Naive thymus-derived CD4-positive, alpha-beta T cell (primary cell): Measurements from ENCODE around the gene CBLB. TPM values are rescaled to one million over a fixed set of nuclear protein-coding genes. Genes with fewer than 3 reads are reported as not detected.

ENCODE experiments used
- ATAC-seq: fragments of 150-1000 bp; cut with Tn5 transposase; 2 replicates; pipeline ENCODE4 v1.10.0; 2021; ENCODE audit warnings: mild to moderate bottlenecking, moderate library complexity
- CTCF ChIA-PET: fragments of 350-600 bp; sonication (Branson Sonifier 250); formaldehyde crosslinking; loops from one replicate; lab custom pipeline; 2021; ENCODE audit warnings: antibody characterized with exemption; lab: Charles Lee
- POLR2A ChIA-PET: fragments of 350-600 bp; sonication (Branson Sonifier 250); formaldehyde crosslinking; loops from one replicate; lab custom pipeline; 2021; ENCODE audit warnings: antibody characterized with exemption, inconsistent platforms; lab: Charles Lee
- DNase-seq, 9 donors: peaks; one replicate each; pipeline versions ENCODE4 v3.0.0 to v3.0.0-alpha.2; 2020 to 2022; ENCODE audit warnings: mixed read lengths in 1 of 9
- H3K27ac ChIP-seq: one replicate; pipeline ENCODE4 v1.7.0; 2013; ENCODE audit warnings: mild to moderate bottlenecking, low read depth, low read length, moderate library complexity
- H3K27me3 ChIP-seq, 2 donors: one replicate each; pipeline ENCODE4 v1.7.0; 2013; ENCODE audit warnings: low read length in 2 of 2, mild to moderate bottlenecking in 2 of 2, moderate library complexity in 2 of 2; ENCODE audit not compliant: control insufficient read depth in 2 of 2, insufficient read depth in 2 of 2
- H3K36me3 ChIP-seq, 3 experiments: 1 replicate in 2 of 3; 2 replicates in 1 of 3; pipeline ENCODE4 v1.7.0; 2013; ENCODE audit warnings: low read length in 3 of 3, mild to moderate bottlenecking in 3 of 3, moderate library complexity in 1 of 3; ENCODE audit not compliant: insufficient read depth in 3 of 3, control insufficient read depth in 2 of 3
- H3K4me1 ChIP-seq, 2 donors: one replicate each; pipeline ENCODE4 v1.7.0; 2013; ENCODE audit warnings: low read length in 2 of 2, mild to moderate bottlenecking in 2 of 2, moderate library complexity in 1 of 2; ENCODE audit not compliant: control insufficient read depth in 2 of 2, insufficient read depth in 2 of 2
- H3K4me3 ChIP-seq: 2 replicates; pipeline ENCODE4 v1.7.0; 2013; ENCODE audit warnings: mild to moderate bottlenecking, low read length
- H3K9me3 ChIP-seq, 3 experiments: 1 replicate in 2 of 3; 2 replicates in 1 of 3; pipeline ENCODE4 v1.7.0; 2013; ENCODE audit warnings: low read length in 3 of 3; ENCODE audit not compliant: control insufficient read depth in 2 of 3
- H3K27ac Mint-ChIP-seq, 9 donors: one replicate each; pipeline ENCODE4 v1.8.0; 2020 to 2022; ENCODE audit warnings: mixed read lengths in 9 of 9, mild to moderate bottlenecking in 8 of 9, moderate library complexity in 5 of 9, inconsistent platforms in 2 of 9
- H3K27me3 Mint-ChIP-seq, 5 donors: one replicate each; pipeline ENCODE4 v1.8.0; 2021 to 2022; ENCODE audit warnings: mixed read lengths in 5 of 5, mild to moderate bottlenecking in 1 of 5
- H3K36me3 Mint-ChIP-seq, 5 donors: one replicate each; pipeline ENCODE4 v1.8.0; 2020 to 2022; ENCODE audit warnings: mixed read lengths in 5 of 5, mild to moderate bottlenecking in 3 of 5, inconsistent platforms in 1 of 5
- H3K4me1 Mint-ChIP-seq, 7 donors: one replicate each; pipeline ENCODE4 v1.8.0; 2020 to 2022; ENCODE audit warnings: mixed read lengths in 7 of 7, mild to moderate bottlenecking in 3 of 7, inconsistent platforms in 1 of 7
- H3K4me3 Mint-ChIP-seq, 10 donors: one replicate each; pipeline ENCODE4 v1.8.0; 2020 to 2022; ENCODE audit warnings: mild to moderate bottlenecking in 10 of 10, mixed read lengths in 10 of 10, moderate library complexity in 6 of 10, inconsistent platforms in 2 of 10
- H3K9me3 Mint-ChIP-seq, 11 donors: one replicate each; pipeline ENCODE4 v1.8.0; 2020 to 2022; ENCODE audit warnings: mixed read lengths in 11 of 11, mild to moderate bottlenecking in 4 of 11, inconsistent platforms in 1 of 11, moderate library complexity in 1 of 11
- intact Hi-C, 2 donors: fragments of 100-400 bp; cut with micrococcal nuclease; formaldehyde crosslinking; loops; one replicate each; pipeline ENCODE4 v1.15.1; 2023
- polyA plus RNA-seq, 2 donors: library from polyadenylated mRNA; unstranded; fragments of 300-500 nt; fragmentation: Illumina TruSeq; gene quantifications; one replicate each; pipeline ENCODE4 v1.2.3, GENCODE V29; 2021
- total RNA-seq, 6 experiments: library from RNA in 5 of 6; stranded (reverse) in 5 of 6; gene quantifications; 1 replicate in 5 of 6; 2 replicates in 1 of 6; pipeline ENCODE4 v1.2.3 and lab custom pipeline; 2021 to 2026

CBLB gene
- total and polyA plus RNA-seq, 7 experiments from 2014 or later = 22.4 to 135 (median 97.8) TPM

GRCh38 chr3:105827959-105828358 lies 40.9 kb downstream of the CBLB start:
- H3K27me3 Mint-ChIP-seq = no peaks in the 10 kb centered on the region
- Histone ChIP-seq H3K27ac (no peak overlapping the region), H3K27me3 (no peaks in the 10 kb centered on the region), H3K4me3 (no peak overlapping the region), H3K36me3 (no peaks in the 10 kb centered on the region), H3K4me1 (peaks cover 37 to 65% of the 10 kb centered on the region in 2 donors), H3K9me3 (no peaks in the 10 kb centered on the region)
- ATAC-seq (no peak), DNase-seq (no peak)
- peak overlapping the region in 4 of 9 donors; percentile 1 to 90 (median 20) for H3K27ac Mint-ChIP-seq
- intact Hi-C loops = loop anchor here in 1 of 2 donors (1.0 kb wide), 1 partner anchor 73 kb away; no protein-coding TSS in a partner anchor
- H3K4me3 Mint-ChIP-seq = peak overlapping the region in 4 of 10 donors; percentile 29 to 52 (median 40)
- POLR2A ChIA-PET = no interaction called here
- CTCF ChIA-PET = no interaction called here
- H3K9me3 Mint-ChIP-seq = peaks cover 0 to 4% (median 0%) of the 10 kb centered on the region in 11 donors
- peaks cover 12 to 61% (median 47%) of the 10 kb centered on the region in 5 donors for H3K36me3 Mint-ChIP-seq
- peaks cover 57 to 92% (median 88%) of the 10 kb centered on the region in 7 donors for H3K4me1 Mint-ChIP-seq

- H3K27ac ChIP-seq = no peak overlapping the region
- CTCF ChIA-PET = no interaction called here
- POLR2A ChIA-PET = interaction anchor here (0.9 kb wide), 1 partner anchor 25 kb away, joined by 3 read pairs; no protein-coding TSS in a partner anchor
- no peak overlapping the region for H3K4me3 ChIP-seq
- no peaks in the 10 kb centered on the region for H3K27me3 ChIP-seq
- H3K4me1 ChIP-seq = peaks cover 30 to 57% of the 10 kb centered on the region in 2 donors
- DNase-seq (no peak), ATAC-seq (no peak)
- Mint-ChIP-seq H3K9me3 (peaks cover 0 to 4% (median 0%) of the 10 kb centered on the region in 11 donors), H3K4me3 (peak overlapping the region in 4 of 10 donors; percentile 3 to 79 (median 32)), H3K36me3 (peaks cover 15 to 64% (median 52%) of the 10 kb centered on the region in 5 donors), H3K4me1 (peaks cover 55 to 91% (median 88%) of the 10 kb centered on the region in 7 donors), H3K27ac (peak overlapping the region; percentile 0 to 97 (median 52)), H3K27me3 (no peaks in the 10 kb centered on the region)
- intact Hi-C loops = no loop called here
- no peaks in the 10 kb centered on the region for H3K9me3 ChIP-seq
- H3K36me3 ChIP-seq = no peaks in the 10 kb centered on the region
Observed at GRCh38 chr3:105826778-105827634, 41.8 kb downstream of the CBLB start.

GRCh38 chr3:105824129-105824528 lies 44.7 kb downstream of the CBLB start:
- peak overlapping the region in 4 of 10 donors; percentile 2 to 45 (median 18) for H3K4me3 Mint-ChIP-seq
- H3K9me3 Mint-ChIP-seq = peaks cover 0 to 4% (median 0%) of the 10 kb centered on the region in 11 donors
- ChIA-PET CTCF (no interaction called here), POLR2A (interaction anchor here (0.6 to 1.2 kb wide), 2 partner anchors 13 to 32 kb away, joined by 4 to 6 read pairs; no protein-coding TSS in a partner anchor)
- Histone ChIP-seq H3K9me3 (no peaks in the 10 kb centered on the region), H3K4me1 (peaks cover 9 to 35% of the 10 kb centered on the region in 2 donors), H3K36me3 (no peaks in the 10 kb centered on the region), H3K4me3 (no peak overlapping the region), H3K27ac (no peak overlapping the region), H3K27me3 (no peaks in the 10 kb centered on the region)
- intact Hi-C loops = no loop called here
- DNase-seq (no peak), ATAC-seq (no peak)
- no peaks in the 10 kb centered on the region for H3K27me3 Mint-ChIP-seq
- peaks cover 15 to 67% (median 61%) of the 10 kb centered on the region in 5 donors for H3K36me3 Mint-ChIP-seq
- H3K27ac Mint-ChIP-seq = peak overlapping the region in 8 of 9 donors; percentile 2 to 97 (median 77)
- H3K4me1 Mint-ChIP-seq = peaks cover 39 to 81% (median 77%) of the 10 kb centered on the region in 7 donors

GRCh38 chr3:105823149-105823867 lies 45.5 kb downstream of the CBLB start:
- Mint-ChIP-seq H3K36me3 (peaks cover 15 to 65% (median 61%) of the 10 kb centered on the region in 5 donors), H3K27ac (peak overlapping the region in 8 of 9 donors; percentile 56 to 97 (median 80)), H3K9me3 (peaks cover 0 to 4% (median 0%) of the 10 kb centered on the region in 11 donors), H3K4me3 (peak overlapping the region in 3 of 10 donors; percentile 2 to 45 (median 3)), H3K4me1 (peaks cover 38 to 77% (median 72%) of the 10 kb centered on the region in 7 donors), H3K27me3 (no peaks in the 10 kb centered on the region)
- ATAC-seq = peak; percentile 27
- H3K27ac ChIP-seq = no peak overlapping the region
- no peak for DNase-seq
- no peaks in the 10 kb centered on the region for H3K36me3 ChIP-seq
- ChIA-PET CTCF (no interaction called here), POLR2A (interaction anchor here (0.7 to 1.2 kb wide), 2 partner anchors 21 to 33 kb away, joined by 3 to 4 read pairs; no protein-coding TSS in a partner anchor)
- no peak overlapping the region for H3K4me3 ChIP-seq
- peaks cover 4 to 29% of the 10 kb centered on the region in 2 donors for H3K4me1 ChIP-seq
- no peaks in the 10 kb centered on the region for H3K9me3 ChIP-seq
- H3K27me3 ChIP-seq = no peaks in the 10 kb centered on the region
- intact Hi-C loops = loop anchor here (1.0 to 2.0 kb wide), 2 partner anchors 9 to 15 kb away; no protein-coding TSS in a partner anchor

GRCh38 chr3:105822171-105823123 lies 46.4 kb downstream of the CBLB start:
- H3K27me3 ChIP-seq = no peaks in the 10 kb centered on the region
- DNase-seq (no peak), ATAC-seq (no peak)
- CTCF ChIA-PET = no interaction called here
- Mint-ChIP-seq H3K4me1 (peaks cover 33 to 72% (median 66%) of the 10 kb centered on the region in 7 donors), H3K36me3 (peaks cover 15 to 62% (median 58%) of the 10 kb centered on the region in 5 donors), H3K27ac (peak overlapping the region in 8 of 9 donors; percentile 44 to 97 (median 80)), H3K27me3 (no peaks in the 10 kb centered on the region), H3K4me3 (peak overlapping the region in 2 of 10 donors; percentile 3 to 4), H3K9me3 (peaks cover 0 to 4% (median 0%) of the 10 kb centered on the region in 11 donors)
- H3K27ac ChIP-seq = no peak overlapping the region
- H3K4me1 ChIP-seq = peaks cover 0 to 20% of the 10 kb centered on the region in 2 donors
- POLR2A ChIA-PET = interaction anchor here (0.7 kb wide), 1 partner anchor 22 kb away, joined by 3 read pairs; no protein-coding TSS in a partner anchor
- H3K36me3 ChIP-seq = no peaks in the 10 kb centered on the region
- H3K4me3 ChIP-seq = no peak overlapping the region
- intact Hi-C loops = loop anchor here (1.0 to 2.0 kb wide), 2 partner anchors 8 to 14 kb away; no protein-coding TSS in a partner anchor
- H3K9me3 ChIP-seq = no peaks in the 10 kb centered on the region
